Vagina (tissue), 2 donors: Measurements from ENCODE around the gene ZNF454.

Experiments
- POLR2A ChIP-seq, 2 donors: fragments of 450-650 bp; IDR thresholded peaks; one replicate each; pipeline ENCODE4 v1.6.1; 2017; ENCODE audit warnings: antibody characterized with exemption in 2 of 2, mild to moderate bottlenecking in 2 of 2, moderate library complexity in 2 of 2
- POLR2AphosphoS5 ChIP-seq, 2 donors: sonication (generic); formaldehyde crosslinking; IDR thresholded peaks; one replicate each; pipeline ENCODE4 v1.9.0; 2017; ENCODE audit warnings: antibody characterized with exemption in 2 of 2, mild to moderate bottlenecking in 2 of 2, low read depth in 1 of 2; ENCODE audit not compliant: insufficient read depth in 1 of 2
- TF ChIP-seq, protein P1 (sequence below), 3 experiments: fragments of 450-650 bp in 2 of 3; fragments of 200-600 bp in 1 of 3; sonication (generic) in 1 of 3; IDR thresholded peaks; one replicate each; pipeline ENCODE4 v1.5.1; 2017 to 2019; ENCODE audit warnings: antibody characterized with exemption in 3 of 3, mild to moderate bottlenecking in 2 of 3, moderate library complexity in 2 of 3

- TF ChIP-seq, protein P1, sequence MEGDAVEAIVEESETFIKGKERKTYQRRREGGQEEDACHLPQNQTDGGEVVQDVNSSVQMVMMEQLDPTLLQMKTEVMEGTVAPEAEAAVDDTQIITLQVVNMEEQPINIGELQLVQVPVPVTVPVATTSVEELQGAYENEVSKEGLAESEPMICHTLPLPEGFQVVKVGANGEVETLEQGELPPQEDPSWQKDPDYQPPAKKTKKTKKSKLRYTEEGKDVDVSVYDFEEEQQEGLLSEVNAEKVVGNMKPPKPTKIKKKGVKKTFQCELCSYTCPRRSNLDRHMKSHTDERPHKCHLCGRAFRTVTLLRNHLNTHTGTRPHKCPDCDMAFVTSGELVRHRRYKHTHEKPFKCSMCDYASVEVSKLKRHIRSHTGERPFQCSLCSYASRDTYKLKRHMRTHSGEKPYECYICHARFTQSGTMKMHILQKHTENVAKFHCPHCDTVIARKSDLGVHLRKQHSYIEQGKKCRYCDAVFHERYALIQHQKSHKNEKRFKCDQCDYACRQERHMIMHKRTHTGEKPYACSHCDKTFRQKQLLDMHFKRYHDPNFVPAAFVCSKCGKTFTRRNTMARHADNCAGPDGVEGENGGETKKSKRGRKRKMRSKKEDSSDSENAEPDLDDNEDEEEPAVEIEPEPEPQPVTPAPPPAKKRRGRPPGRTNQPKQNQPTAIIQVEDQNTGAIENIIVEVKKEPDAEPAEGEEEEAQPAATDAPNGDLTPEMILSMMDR (IDR thresholded peaks at IDR 0.05) = no peak
- TF ChIP-seq POLR2A (IDR thresholded peaks at IDR 0.05) = no peak
- TF ChIP-seq POLR2AphosphoS5 (IDR thresholded peaks at IDR 0.05; ENCODE audit: insufficient read depth in 1 of 2, low read depth in 1 of 2) = no peak
Observed at GRCh38 chr5:178996156-178996555, 55.2 kb downstream of the ZNF454 start.
